NCI-H526 treated with DMSO at 0.1 percent for 48 hours (cell line): Measurements from ENCODE around the gene MMUT.
"Not testable (repeated sequence)": the region's sequence is repeated elsewhere in the genome, so short reads cannot be mapped to it uniquely, and the experiment has no call there.

Source experiments
- DNase-seq: peaks from one replicate; lab custom pipeline; 2025; lab: John Stamatoyannopoulos, UW

The MMUT gene

GRCh38 chr6:49423817-49424216, 39.2 kb downstream of the MMUT start:
- DNase-seq: peak; percentile 27

- peak; percentile 61 for DNase-seq
Observed at GRCh38 chr6:49416195-49416594, 46.9 kb downstream of the MMUT start.

GRCh38 chr6:49415358-49415757, 47.7 kb downstream of the MMUT start:
- no peak for DNase-seq

- no peak for DNase-seq
Observed at GRCh38 chr6:49410564-49410963, 52.5 kb downstream of the MMUT start.

- peak; percentile 42 for DNase-seq
Observed at GRCh38 chr6:49409951-49410542, 53.0 kb downstream of the MMUT start.

- no peak for DNase-seq
Observed at GRCh38 chr6:49406250-49406970, 56.6 kb downstream of the MMUT start.

GRCh38 chr6:49401063-49401462, 62.0 kb downstream of the MMUT start:
- no peak for DNase-seq

- DNase-seq: not testable (repeated sequence)
Observed at GRCh38 chr6:49386667-49387508, 76.2 kb downstream of the MMUT start.

GRCh38 chr6:49384904-49385303, 78.1 kb downstream of the MMUT start:
- no peak for DNase-seq
